Stimulated activated CD8-positive, alpha-beta memory T cell treated with anti-CD3 and anti-CD28 coated beads, Interleukin-12 subunit alpha, Interleukin-12 subunit beta, amount 100 ng/mL, for 1 hour (primary cell): ENCODE results near the gene USPL1.

Experiments
- DNase-seq: peaks from one replicate; pipeline ENCODE4 v3.0.0-alpha.2; 2020; ENCODE audit warnings: low read depth

Gene USPL1

GRCh38 chr13:30659980-30660379 lies 42.3 kb downstream of the USPL1 start:
- DNase-seq, result no peak

GRCh38 chr13:30660796-30661195 lies 43.1 kb downstream of the USPL1 start:
- no peak for DNase-seq

GRCh38 chr13:30664689-30665275 lies 47.1 kb downstream of the USPL1 start:
- no peak for DNase-seq

- DNase-seq, result no peak
Measured at GRCh38 chr13:30665638-30666037, 47.9 kb downstream of the USPL1 start.

GRCh38 chr13:30666113-30666512 lies 48.4 kb downstream of the USPL1 start:
- DNase-seq, result no peak

GRCh38 chr13:30667014-30667413 lies 49.3 kb downstream of the USPL1 start:
- DNase-seq, result no peak

- DNase-seq, result no peak
Measured at GRCh38 chr13:30668312-30668711, 50.6 kb downstream of the USPL1 start.

GRCh38 chr13:30671271-30671815 lies 53.6 kb downstream of the USPL1 start:
- no peak for DNase-seq

GRCh38 chr13:30673669-30674521 lies 56.2 kb downstream of the USPL1 start:
- peak; percentile 78 for DNase-seq

GRCh38 chr13:30675717-30676116 lies 58.0 kb downstream of the USPL1 start:
- DNase-seq, result no peak

- no peak for DNase-seq
Measured at GRCh38 chr13:30676672-30677071, 59.0 kb downstream of the USPL1 start.

GRCh38 chr13:30679483-30680330 lies 62.0 kb downstream of the USPL1 start:
- no peak for DNase-seq

- DNase-seq, result no peak
Measured at GRCh38 chr13:30681843-30682242, 64.1 kb downstream of the USPL1 start.

GRCh38 chr13:30685320-30685859 lies 67.7 kb downstream of the USPL1 start:
- DNase-seq, result no peak

- no peak for DNase-seq
Measured at GRCh38 chr13:30685987-30686386, 68.3 kb downstream of the USPL1 start.

- no peak for DNase-seq
Measured at GRCh38 chr13:30687601-30688000, 69.9 kb downstream of the USPL1 start.

GRCh38 chr13:30689752-30690151 lies 72.0 kb downstream of the USPL1 start:
- no peak for DNase-seq

- DNase-seq, result no peak
Measured at GRCh38 chr13:30690282-30691188, 72.8 kb downstream of the USPL1 start.

GRCh38 chr13:30692113-30692512 lies 74.4 kb downstream of the USPL1 start:
- DNase-seq, result no peak

GRCh38 chr13:30696278-30697176 lies 78.8 kb downstream of the USPL1 start:
- no peak for DNase-seq
